ENCODE data around the gene CFAP46. TPM values are rescaled to one million over a fixed set of nuclear protein-coding genes. Genes with fewer than 3 reads are reported as not detected.

Gene CFAP46
- total and polyA plus RNA-seq, 2 donors (not counting 1 experiment from before 2014, with no cell fraction given) = 0.07 TPM; not detected in 1

- CTCF ChIA-PET = no interaction called here
- Mint-ChIP-seq H3K27me3 (peaks cover 20% of the 10 kb centered on the region), H3K9me3 (ENCODE audit: insufficient read depth) (no peaks in the 10 kb centered on the region)
These were observed 17.2 kb upstream of the CFAP46 start for GRCh38 chr10:132959559-132959961.

More at GRCh38 chr10:132959559-132959961, 17.2 kb upstream of the CFAP46 start:
- no peak overlapping the region for H2AFZ ChIP-seq (ENCODE audit: insufficient read depth, low read depth, low read length, poor library complexity, severe bottlenecking)
- no peak overlapping the region for H3K4me3 ChIP-seq (ENCODE audit: control extremely low read depth in 1 of 5, extremely low read depth in 1 of 5, insufficient read depth in 1 of 5, low read depth in 2 of 5, low read length in 4 of 5)
- WGBS (ENCODE audit: insufficient coverage) = 95% methylated on average over 8 of the region's 8 CpGs
- Mint-ChIP-seq H3K27ac (no peak overlapping the region), H3K4me3 (no peak overlapping the region), H3K4me1 (peaks cover 22% of the 10 kb centered on the region)
- no peaks in the 10 kb centered on the region for H3K79me2 ChIP-seq (ENCODE audit: control insufficient read depth, insufficient read depth, low read length)
- no peak overlapping the region for H3K4me2 ChIP-seq (replicated peaks; ENCODE audit: low read depth, low read length, poor library complexity, severe bottlenecking)
- no peak for ATAC-seq (ENCODE audit: low read depth)
- H3K36me3 ChIP-seq (replicated peaks in 1 of 2; ENCODE audit: control extremely low read depth in 1 of 2, control insufficient read depth in 1 of 2, extremely low read depth in 1 of 2, insufficient read depth in 2 of 2, low read length in 1 of 2) = no peaks in the 10 kb centered on the region
- no peaks in the 10 kb centered on the region for H3K27me3 ChIP-seq (replicated peaks in 1 of 4; ENCODE audit: control extremely low read depth in 1 of 4, control insufficient read depth in 3 of 4, insufficient read depth in 4 of 4, low read length in 3 of 4)
- H3K9me3 ChIP-seq (ENCODE audit: control extremely low read depth in 1 of 3, control insufficient read depth in 2 of 3, insufficient read depth in 1 of 3, low read length in 2 of 3) = peaks cover 0 to under 1% (median 0%) of the 10 kb centered on the region in 3 donors
- no peak for TF ChIP-seq CTCF (IDR thresholded peaks at IDR 0.05)
- TF ChIP-seq EZH2 (IDR thresholded peaks at IDR 0.05; ENCODE audit: borderline replicate concordance, insufficient read depth, low read depth, low read length, poor library complexity, severe bottlenecking) = no peak
- intact Hi-C loops (cut with micrococcal nuclease) = no loop called here
- no peak for DNase-seq
- POLR2A ChIA-PET = no interaction called here
- H3K4me1 ChIP-seq (ENCODE audit: control insufficient read depth in 2 of 2, insufficient read depth in 2 of 2, low read length in 2 of 2) = peaks cover 5 to 9% of the 10 kb centered on the region in 2 donors
- H3K9ac ChIP-seq (ENCODE audit: low read length) = no peak overlapping the region
- H3K27ac ChIP-seq (ENCODE audit: low read length in 2 of 2) = no peak overlapping the region
- no peaks in the 10 kb centered on the region for H4K20me1 ChIP-seq (ENCODE audit: control insufficient read depth, insufficient read depth, low read length, poor library complexity, severe bottlenecking)
